Testis (tissue), 3 donors: ENCODE measurements around the gene RASSF8. TPM values are rescaled to one million over a fixed set of nuclear protein-coding genes. Genes with fewer than 3 reads are reported as not detected.

Experiments
- DNase-seq: peaks from one replicate; pipeline ENCODE4 v3.0.0-alpha.2; 2019
- H3K27ac ChIP-seq, 2 donors: fragments of 200-600 bp; sonication (generic); one replicate each; pipeline ENCODE4 v1.5.1; 2019
- H3K27me3 ChIP-seq: fragments of 200-600 bp; sonication (generic); one replicate; pipeline ENCODE4 v1.5.1; 2019
- H3K36me3 ChIP-seq: fragments of 200-600 bp; sonication (generic); one replicate; pipeline ENCODE4 v1.5.1; 2017; ENCODE audit warnings: low read depth; ENCODE audit errors: missing control alignments
- H3K4me1 ChIP-seq: fragments of 200-600 bp; sonication (generic); one replicate; pipeline ENCODE4 v1.5.1; 2019
- H3K4me3 ChIP-seq, 2 donors: fragments of 200-600 bp; sonication (generic); one replicate each; pipeline ENCODE4 v1.5.1; 2017 to 2019
- H3K9me3 ChIP-seq: fragments of 200-600 bp; sonication (generic); one replicate; pipeline ENCODE4 v1.5.1; 2017
- POLR2A ChIP-seq: fragments of 450-650 bp; IDR thresholded peaks from one replicate; pipeline ENCODE4 v1.6.1; 2017; ENCODE audit warnings: antibody characterized with exemption, mild to moderate bottlenecking, moderate library complexity
- WGBS, 2 donors: methylation state at CpG; one replicate each; pipeline ENCODE4 v1.1.5; 2018; 5-methylcytosine and 5-hydroxymethylcytosine counted together
- intact Hi-C: fragments of 100-400 bp; cut with DNase I; formaldehyde crosslinking; loops from one replicate; pipeline ENCODE4 v1.15.1; 2023; ENCODE audit warnings: low total_unique reads
- polyA plus RNA-seq: library from polyadenylated mRNA; stranded (reverse); fragments of 350-450 nt; fragmentation: Illumina TruSeq; extraction: RNeasy Lipid Tissue Mini Kit (QIAGEN cat#74804); gene quantifications from one replicate; pipeline ENCODE4 v1.2.3, GENCODE V29; 2014; ENCODE audit warnings: low read depth, low replicate concordance; ENCODE audit not compliant: insufficient read depth
- total RNA-seq, 2 donors: library from RNA; depleted of rRNA; stranded (reverse); fragments of >200 nt; gene quantifications; one replicate each; pipeline ENCODE4 v1.2.3, GENCODE V29; 2016
- TF ChIP-seq, protein P1 (sequence below), 3 experiments: fragments of 450-650 bp in 2 of 3; fragments of 200-600 bp in 1 of 3; sonication (generic) in 1 of 3; IDR thresholded peaks; one replicate each; pipeline ENCODE4 v1.5.1; 2016 to 2019; ENCODE audit warnings: antibody characterized with exemption in 3 of 3, mild to moderate bottlenecking in 2 of 3, moderate library complexity in 1 of 3

RASSF8 gene
- total and polyA plus RNA-seq, 3 donors from 2014 or later: 71.7 to 93.5 (median 90.0) TPM

DNA sequence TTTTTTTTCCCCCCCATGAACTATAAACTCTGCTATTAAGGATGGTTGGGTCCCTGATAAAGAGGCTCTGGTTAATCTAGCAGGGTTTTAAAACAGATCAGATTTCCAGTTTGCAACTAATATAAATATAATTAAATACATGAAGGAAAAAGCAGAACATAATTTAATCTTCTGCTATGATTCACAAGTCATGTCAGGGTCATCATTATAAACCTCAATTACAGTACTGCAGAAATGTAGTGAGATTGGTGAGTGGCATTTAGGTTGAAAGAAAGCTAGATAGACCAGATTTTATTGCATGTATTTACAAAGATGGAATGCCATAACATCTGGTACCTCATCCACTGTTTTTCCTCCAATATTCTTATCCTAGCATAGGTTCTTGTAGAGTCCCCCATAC is 14.5 kb upstream of the RASSF8 start:
- H3K27me3 ChIP-seq: no peaks in the 10 kb centered on the region
- intact Hi-C loops: no loop called here
- H3K27ac ChIP-seq: no peak overlapping the region
- no peaks in the 10 kb centered on the region for H3K9me3 ChIP-seq
- TF ChIP-seq, protein P1, sequence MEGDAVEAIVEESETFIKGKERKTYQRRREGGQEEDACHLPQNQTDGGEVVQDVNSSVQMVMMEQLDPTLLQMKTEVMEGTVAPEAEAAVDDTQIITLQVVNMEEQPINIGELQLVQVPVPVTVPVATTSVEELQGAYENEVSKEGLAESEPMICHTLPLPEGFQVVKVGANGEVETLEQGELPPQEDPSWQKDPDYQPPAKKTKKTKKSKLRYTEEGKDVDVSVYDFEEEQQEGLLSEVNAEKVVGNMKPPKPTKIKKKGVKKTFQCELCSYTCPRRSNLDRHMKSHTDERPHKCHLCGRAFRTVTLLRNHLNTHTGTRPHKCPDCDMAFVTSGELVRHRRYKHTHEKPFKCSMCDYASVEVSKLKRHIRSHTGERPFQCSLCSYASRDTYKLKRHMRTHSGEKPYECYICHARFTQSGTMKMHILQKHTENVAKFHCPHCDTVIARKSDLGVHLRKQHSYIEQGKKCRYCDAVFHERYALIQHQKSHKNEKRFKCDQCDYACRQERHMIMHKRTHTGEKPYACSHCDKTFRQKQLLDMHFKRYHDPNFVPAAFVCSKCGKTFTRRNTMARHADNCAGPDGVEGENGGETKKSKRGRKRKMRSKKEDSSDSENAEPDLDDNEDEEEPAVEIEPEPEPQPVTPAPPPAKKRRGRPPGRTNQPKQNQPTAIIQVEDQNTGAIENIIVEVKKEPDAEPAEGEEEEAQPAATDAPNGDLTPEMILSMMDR (IDR thresholded peaks at IDR 0.05): no peak
- no peak for TF ChIP-seq POLR2A
- no peak overlapping the region for H3K4me3 ChIP-seq
- no peaks in the 10 kb centered on the region for H3K36me3 ChIP-seq
- H3K4me1 ChIP-seq: no peaks in the 10 kb centered on the region
- DNase-seq: no peak

DNA sequence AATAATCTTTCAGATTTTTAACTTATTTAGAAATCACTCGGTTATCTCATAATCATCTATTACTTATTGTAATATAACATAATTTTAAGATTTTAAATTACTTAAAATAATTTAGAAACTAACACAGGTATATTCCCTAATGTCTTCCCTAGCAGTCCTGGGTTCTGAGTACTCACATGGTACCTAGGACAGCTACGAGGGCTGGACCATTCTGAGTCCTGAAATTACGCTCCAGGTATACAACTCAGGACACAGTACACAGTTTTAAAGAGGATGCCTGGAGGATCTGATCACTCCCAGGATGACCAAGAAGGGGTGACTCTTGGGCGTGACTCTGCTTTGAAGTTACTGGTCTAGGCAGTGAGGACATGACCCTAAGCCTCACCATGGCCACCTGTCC is 9.1 kb upstream of the RASSF8 start:
- H3K27me3 ChIP-seq: no peaks in the 10 kb centered on the region
- DNase-seq: no peak
- TF ChIP-seq POLR2A: no peak
- TF ChIP-seq, protein P1 (IDR thresholded peaks at IDR 0.05): no peak
- WGBS, 2 donors: 97 to 98% methylated on average over 4 of the region's 4 CpGs
- H3K4me3 ChIP-seq: no peak overlapping the region
- no peak overlapping the region for H3K27ac ChIP-seq
- no peaks in the 10 kb centered on the region for H3K4me1 ChIP-seq
- no peaks in the 10 kb centered on the region for H3K36me3 ChIP-seq
- H3K9me3 ChIP-seq: no peaks in the 10 kb centered on the region
- intact Hi-C loops: no loop called here

DNA sequence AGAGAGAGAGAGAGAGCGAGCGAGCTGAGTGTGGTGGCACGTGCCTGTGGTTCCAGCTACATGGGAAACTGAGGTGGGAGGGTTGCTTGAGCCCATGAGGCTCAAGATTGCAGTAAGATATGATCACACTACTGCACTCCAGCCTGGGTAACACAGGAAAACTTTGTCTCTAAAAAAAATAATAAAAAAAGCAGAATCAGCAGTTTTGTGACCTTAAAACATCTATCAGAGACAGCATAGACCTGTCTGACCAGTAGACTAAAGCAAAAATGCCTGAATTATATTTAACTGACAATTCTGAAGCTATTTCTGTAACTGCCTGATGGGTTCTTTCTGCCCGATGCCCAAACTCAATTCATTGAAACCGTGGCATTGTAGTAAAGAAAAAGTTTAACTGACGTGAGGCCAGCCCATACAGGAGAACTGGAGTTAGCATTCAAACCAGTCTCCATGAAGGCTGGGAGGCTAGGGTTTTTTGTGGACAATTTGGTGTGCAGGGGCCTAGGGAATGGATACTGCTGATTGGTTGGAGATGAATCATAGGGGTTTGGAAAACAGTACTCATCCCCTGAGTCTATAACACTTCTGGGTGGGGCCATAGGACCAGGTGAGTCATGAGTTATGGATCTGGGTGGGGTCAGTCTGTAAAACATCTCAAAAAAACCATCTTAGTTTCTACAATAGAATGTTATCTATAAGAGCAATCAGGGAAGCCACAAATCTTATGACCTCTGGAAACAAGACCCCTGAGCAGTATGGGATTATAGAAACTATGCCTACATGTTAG is 8.0 kb upstream of the RASSF8 start:
- TF ChIP-seq, protein P1 (IDR thresholded peaks at IDR 0.05): no peak
- no peak for TF ChIP-seq POLR2A
- intact Hi-C loops: no loop called here

DNA sequence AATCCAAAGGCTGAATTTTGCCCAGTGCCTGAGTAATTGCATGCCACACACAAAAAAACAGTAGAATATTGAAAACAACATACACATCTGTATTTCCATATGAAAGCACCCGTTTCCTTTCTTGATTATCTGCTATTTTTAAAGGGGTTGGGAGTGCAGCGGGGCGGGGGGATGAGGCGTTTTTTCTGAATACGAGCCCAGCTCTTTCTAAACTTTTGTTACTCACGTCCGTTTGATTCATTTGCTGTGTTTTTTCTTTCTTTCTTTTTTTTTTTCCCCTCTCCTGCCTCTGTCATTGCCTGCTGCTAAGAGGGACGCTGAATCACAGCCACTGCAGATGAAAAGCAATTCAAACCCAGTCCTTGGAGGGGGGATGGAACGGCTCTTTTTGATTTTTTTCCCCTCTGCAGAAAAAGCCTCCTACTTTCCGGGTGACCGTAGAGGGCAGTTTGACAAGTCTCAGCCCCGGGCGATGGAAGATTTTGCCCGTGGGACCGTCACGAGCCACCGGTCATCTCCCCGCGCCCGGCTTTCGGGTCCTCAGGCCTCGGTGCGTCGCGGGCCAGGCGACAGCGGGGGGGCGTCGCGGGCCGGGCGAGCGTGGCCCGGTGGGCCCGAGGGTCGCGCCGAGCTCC is 572 bp upstream of the RASSF8 start:
- H3K4me1 ChIP-seq: peaks cover 10% of the 10 kb centered on the region
- peak overlapping the region; percentile 80 to 96 for H3K27ac ChIP-seq
- WGBS, 2 donors: 1% methylated on average over 20 to 34 of the region's 38 CpGs
- intact Hi-C loops: loop anchor here (5.0 kb wide), 1 partner anchor 376 kb away; no protein-coding TSS in a partner anchor
- TF ChIP-seq POLR2A: no peak
- TF ChIP-seq, protein P1 (IDR thresholded peaks at IDR 0.05): no peak
- H3K27me3 ChIP-seq: no peaks in the 10 kb centered on the region
- no peak for DNase-seq
- H3K4me3 ChIP-seq: peak overlapping the region; percentile 76 to 81
- H3K9me3 ChIP-seq: no peaks in the 10 kb centered on the region
- H3K36me3 ChIP-seq: no peaks in the 10 kb centered on the region

More for the DNA sequence above, 8.0 kb upstream of the RASSF8 start:
- Histone ChIP-seq H3K27ac (no peak overlapping the region), H3K9me3 (no peaks in the 10 kb centered on the region), H3K4me3 (no peak overlapping the region), H3K36me3 (no peaks in the 10 kb centered on the region), H3K4me1 (no peaks in the 10 kb centered on the region), H3K27me3 (no peaks in the 10 kb centered on the region)
- 95% methylated on average over 5 of the region's 6 CpGs for WGBS, 2 donors
- no peak for DNase-seq
